HG03066 (cell line): ENCODE results near the gene KLK5.
"Not testable (repeated sequence)": the region's sequence is repeated elsewhere in the genome, so short reads cannot be mapped to it uniquely, and the experiment has no call there.

ENCODE experiments used
- ATAC-seq: cut with Tn5 transposase; IDR thresholded peaks from one replicate; pipeline ENCODE4 v1.9.1; 2021; ENCODE audit warnings: low read depth; ENCODE audit not compliant: unreplicated experiment

Gene KLK5

GRCh38 chr19:50969810-50970209 lies 17.0 kb upstream of the KLK5 start:
- ATAC-seq: not testable (repeated sequence)

- no peak for ATAC-seq
Measured at GRCh38 chr19:50969413-50969760, 16.5 kb upstream of the KLK5 start, which contains the start of gene KLK6. Gene KLK6, minus strand, starts transcription at chr19:50969591. Its CDS starts 1,487 bp downstream, at chr19:50968104.

- ATAC-seq: no peak
Measured at GRCh38 chr19:50968716-50969412, 16.0 kb upstream of the KLK5 start.

- ATAC-seq: no peak
Measured at GRCh38 chr19:50967929-50968715, 15.3 kb upstream of the KLK5 start.

GRCh38 chr19:50964266-50964665 lies 11.4 kb upstream of the KLK5 start:
- no peak for ATAC-seq

GRCh38 chr19:50963381-50963780 lies 10.5 kb upstream of the KLK5 start:
- no peak for ATAC-seq

GRCh38 chr19:50962245-50962644 lies 9.4 kb upstream of the KLK5 start:
- no peak for ATAC-seq

GRCh38 chr19:50959731-50960500 lies 7.1 kb upstream of the KLK5 start:
- no peak for ATAC-seq

GRCh38 chr19:50957587-50957986 lies 4.7 kb upstream of the KLK5 start:
- no peak for ATAC-seq

GRCh38 chr19:50949861-50950260 lies 3.0 kb downstream of the KLK5 start:
- ATAC-seq: no peak

- ATAC-seq: no peak
Measured at GRCh38 chr19:50947123-50947522, 5.7 kb downstream of the KLK5 start.

GRCh38 chr19:50944795-50945194 lies 8.0 kb downstream of the KLK5 start:
- no peak for ATAC-seq

- ATAC-seq: no peak
Measured at GRCh38 chr19:50943074-50943828, 9.6 kb downstream of the KLK5 start.

GRCh38 chr19:50939596-50939995 lies 13.2 kb downstream of the KLK5 start:
- ATAC-seq: no peak

- no peak for ATAC-seq
Measured at GRCh38 chr19:50933640-50934039, 19.2 kb downstream of the KLK5 start.

- ATAC-seq: no peak
Measured at GRCh38 chr19:50932690-50933083, 20.2 kb downstream of the KLK5 start.

GRCh38 chr19:50932018-50932689 lies 20.7 kb downstream of the KLK5 start:
- no peak for ATAC-seq

- no peak for ATAC-seq
Measured at GRCh38 chr19:50931023-50931422, 21.8 kb downstream of the KLK5 start.

- no peak for ATAC-seq
Measured at GRCh38 chr19:50928831-50929230, 24.0 kb downstream of the KLK5 start.

- no peak for ATAC-seq
Measured at GRCh38 chr19:50926144-50926543, 26.7 kb downstream of the KLK5 start.
